SK-MEL-5 (cell line): ENCODE measurements around the gene GNPDA2. TPM values are rescaled to one million over a fixed set of nuclear protein-coding genes. Genes with fewer than 3 reads are reported as not detected.

Experiments
- total RNA-seq: library from RNA; depleted of rRNA; stranded (reverse); fragments of >200 nt; shearing (Covaris generic); gene quantifications from 2 replicates; pipeline ENCODE4 v1.2.3, GENCODE V29; 2014; rRNA removed

The GNPDA2 gene
- total RNA-seq, 1 experiment from 2014 or later: 25.4 TPM

Other genes with a start within 250 kb of the GNPDA2 start
- gene YIPF7, start 74.9 kb downstream of the GNPDA2 start, total RNA-seq: not detected in 2 replicates
- 32.6 and 35.1 TPM in 2 replicates for gene GUF1, start 48.1 kb downstream of the GNPDA2 start, total RNA-seq